ENCODE measurements around the gene CCNH.

Gene CCNH

DNA sequence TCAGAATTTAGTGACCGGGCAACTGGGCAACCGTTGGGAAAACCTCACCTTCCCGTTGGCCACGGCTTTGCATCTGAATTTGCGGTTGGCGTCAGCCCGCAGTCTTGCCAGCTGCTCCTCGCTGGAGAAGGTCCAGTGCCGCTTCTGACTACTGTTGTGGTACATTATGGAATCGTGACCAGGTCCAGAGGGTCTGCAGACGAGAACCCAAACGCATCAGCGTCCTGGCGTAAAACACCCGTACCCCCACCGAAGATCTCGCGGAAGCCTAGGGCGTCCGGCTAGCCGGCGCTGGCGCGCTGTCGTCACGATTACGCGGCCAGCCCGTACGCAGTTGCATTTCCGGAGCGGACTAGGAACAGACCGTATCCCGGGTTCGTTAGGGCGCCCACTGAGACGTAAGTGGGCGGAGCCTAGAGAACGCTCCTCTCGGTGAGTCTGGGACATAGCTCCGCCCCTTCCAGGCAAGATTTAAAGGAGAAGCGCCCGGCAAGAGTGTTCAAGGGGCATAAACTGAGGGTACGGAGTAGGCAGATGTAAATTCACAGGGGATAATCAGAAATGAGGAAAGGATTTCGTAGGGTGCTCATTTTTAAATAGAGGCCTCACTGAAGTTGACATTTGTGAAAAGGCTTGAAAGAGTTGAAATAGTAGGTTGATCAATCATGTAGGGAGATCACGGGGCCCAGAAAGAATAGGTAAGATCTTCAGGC lies at the start of gene CCNH:
CCNH (minus strand) TSS at position 301 of the 713 bp plus-strand sequence; CDS start at position 165, 136 bp downstream.
- FAIRE-seq (peak; percentile 92), DNase-seq (ENCODE audit: insufficient read length, low spot score) (peak; percentile 88)

DNA sequence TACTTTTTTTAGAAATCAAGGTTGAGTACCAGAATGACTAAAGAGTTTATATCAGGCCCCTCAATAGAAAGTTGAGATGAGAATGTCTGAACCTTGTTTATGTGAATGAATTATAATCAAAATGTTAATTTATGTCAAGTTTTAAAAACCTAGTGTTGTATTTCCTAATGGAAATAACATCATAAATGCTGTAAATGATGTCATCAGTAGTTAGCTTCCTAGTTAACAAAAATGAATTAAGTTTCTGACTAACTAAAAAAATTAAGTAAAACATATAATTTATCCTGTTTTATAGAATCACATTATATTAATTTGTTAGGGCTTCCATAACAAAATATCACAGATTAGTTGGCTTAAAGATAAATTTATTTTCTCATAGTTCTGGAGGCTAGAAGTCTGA lies 45.0 kb upstream of the CCNH start:
- DNase-seq (ENCODE audit: insufficient read length, low spot score) (no peak), FAIRE-seq (no peak)

DNA sequence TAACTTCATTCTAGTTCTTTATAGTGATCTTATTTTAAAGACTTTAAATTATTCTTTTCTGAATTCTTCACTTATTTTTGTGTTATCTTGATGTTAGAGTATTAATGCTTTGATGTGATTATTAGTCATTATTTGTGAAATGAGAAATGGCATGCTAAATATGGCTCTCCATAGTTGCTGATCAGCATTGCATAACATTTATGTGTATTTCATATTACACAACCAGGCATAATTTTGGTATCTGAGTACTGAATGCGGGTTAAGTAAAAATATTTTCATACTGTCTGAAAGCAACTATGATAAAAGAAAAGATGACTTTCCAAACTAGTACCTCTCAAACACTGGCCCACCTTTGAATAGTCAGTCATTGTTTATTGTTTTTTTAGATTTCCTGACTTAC lies 41.1 kb upstream of the CCNH start:
- FAIRE-seq (no peak), DNase-seq (ENCODE audit: insufficient read length, low spot score) (no peak)

DNA sequence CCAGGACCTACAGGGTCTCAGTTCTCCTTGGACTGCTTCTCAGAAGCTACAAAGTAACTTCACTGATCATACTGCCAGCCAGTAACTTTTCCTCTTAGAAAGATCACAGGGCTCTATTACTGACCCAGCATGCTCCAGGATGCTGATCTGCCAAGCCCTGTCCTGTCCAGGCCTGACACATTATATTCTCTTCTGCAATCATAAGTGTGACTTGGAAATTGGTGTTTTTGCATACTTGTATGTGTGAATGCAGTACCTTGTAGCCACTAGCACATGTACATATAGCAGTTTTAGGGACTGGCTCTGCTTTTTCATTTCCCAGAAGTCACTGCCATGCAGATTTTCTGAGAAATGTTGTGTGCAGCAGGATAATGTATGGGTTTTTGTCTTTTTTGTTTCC lies 40.1 kb upstream of the CCNH start:
- DNase-seq (ENCODE audit: insufficient read length, low spot score) (no peak), FAIRE-seq (no peak)

DNA sequence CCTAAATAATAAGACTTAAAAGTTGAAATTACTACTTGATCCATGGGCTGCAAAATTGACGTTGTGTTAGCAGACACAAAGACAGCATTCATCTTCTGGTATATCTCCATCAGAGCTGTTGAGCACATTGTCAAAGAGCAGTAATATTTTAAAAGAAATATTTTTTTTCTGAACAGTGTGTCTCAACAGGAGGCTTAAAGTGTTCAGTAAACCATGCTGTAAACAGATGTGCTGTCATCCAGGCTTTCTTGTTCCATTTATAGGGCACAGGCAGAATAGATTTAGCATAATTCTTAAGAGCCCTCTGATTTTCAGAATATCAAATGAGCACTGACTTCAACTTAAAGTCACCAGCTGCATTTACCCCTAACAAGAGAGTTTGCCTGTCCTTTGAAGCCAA lies 29.7 kb upstream of the CCNH start:
- FAIRE-seq: no peak
- no peak for DNase-seq (ENCODE audit: insufficient read length, low spot score)

DNA sequence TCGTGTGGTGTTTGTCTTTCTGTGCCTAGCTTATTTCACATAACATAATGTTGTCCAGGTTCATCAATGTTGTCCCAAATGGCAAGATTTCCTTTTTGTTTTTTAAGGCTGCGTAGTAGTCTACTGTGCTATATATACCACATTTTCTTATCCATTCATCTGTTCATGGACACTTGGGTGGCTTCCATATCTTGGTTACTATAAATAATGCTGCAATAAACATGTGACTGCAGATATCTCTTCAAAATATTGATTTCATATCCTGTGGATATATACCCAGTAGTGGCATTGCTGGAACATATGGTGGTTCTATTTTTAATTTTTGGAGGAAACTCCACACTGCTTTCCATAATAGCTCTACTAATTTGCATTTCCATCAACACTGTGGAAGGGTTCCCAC lies 25.5 kb upstream of the CCNH start:
- no peak for FAIRE-seq
- no peak for DNase-seq (ENCODE audit: insufficient read length, low spot score)

DNA sequence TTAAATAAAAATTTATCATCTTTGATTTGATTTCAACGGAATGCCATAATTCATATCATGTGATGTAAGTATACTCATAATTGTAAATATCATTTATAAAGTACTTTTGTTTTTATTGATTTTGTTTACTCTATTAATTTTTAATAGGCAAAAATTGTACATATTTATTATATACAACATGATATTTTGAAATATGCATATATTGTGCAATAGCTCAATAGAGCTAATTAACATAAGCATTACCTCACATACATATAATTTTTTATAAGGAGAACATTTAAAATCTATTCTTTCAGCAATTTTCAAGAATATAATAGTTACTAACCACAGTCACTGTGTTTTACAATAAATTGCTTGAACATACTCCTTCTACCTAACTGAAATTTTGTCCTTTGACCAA lies 25.0 kb upstream of the CCNH start:
- FAIRE-seq: no peak
- DNase-seq (ENCODE audit: insufficient read length, low spot score): no peak

DNA sequence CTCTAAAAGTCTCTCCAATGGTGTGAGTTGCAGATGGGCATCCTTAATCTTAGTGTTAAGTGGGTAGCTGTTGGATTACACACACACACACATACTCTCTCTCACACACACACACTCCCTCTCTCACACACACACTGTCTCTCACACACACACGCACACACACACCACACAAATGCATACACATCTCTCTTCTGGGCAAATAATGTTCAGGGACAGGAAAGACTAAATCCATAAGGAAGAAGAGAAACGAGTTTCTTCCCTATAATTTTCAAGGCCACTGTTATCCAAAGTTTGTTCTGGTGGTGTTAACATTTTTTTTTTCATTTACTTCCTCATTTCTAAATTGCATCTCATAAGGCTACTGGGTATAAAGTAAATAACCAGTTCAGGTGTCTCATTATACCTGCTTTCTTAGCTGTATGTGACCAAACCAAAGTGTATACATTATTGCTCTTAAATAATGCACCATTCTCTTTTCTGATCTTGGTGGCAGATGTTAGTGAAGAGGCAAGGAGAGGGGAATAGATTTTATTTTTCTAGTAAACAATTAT lies 22.5 kb upstream of the CCNH start:
- no peak for FAIRE-seq
- no peak for DNase-seq (ENCODE audit: insufficient read length, low spot score)

DNA sequence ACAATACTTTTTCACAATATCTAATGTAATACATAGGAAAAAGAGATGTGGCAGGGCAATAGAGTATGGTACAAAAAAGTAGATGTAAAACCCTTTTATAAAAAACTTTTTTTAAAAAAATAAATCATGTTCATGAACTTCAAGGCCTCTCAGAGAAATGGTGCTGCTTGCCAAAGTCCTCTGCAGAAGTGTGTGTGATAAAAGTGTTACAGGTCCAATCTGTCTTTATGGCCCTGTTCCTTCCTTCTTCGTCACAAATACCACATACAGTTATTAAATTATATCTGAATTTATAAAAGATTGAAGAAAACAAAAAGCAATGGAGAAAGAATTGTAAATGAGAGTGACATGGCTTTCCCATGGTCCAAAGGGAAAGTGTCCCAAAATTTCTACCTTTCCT lies 21.7 kb upstream of the CCNH start:
- no peak for FAIRE-seq
- DNase-seq (ENCODE audit: insufficient read length, low spot score): no peak

DNA sequence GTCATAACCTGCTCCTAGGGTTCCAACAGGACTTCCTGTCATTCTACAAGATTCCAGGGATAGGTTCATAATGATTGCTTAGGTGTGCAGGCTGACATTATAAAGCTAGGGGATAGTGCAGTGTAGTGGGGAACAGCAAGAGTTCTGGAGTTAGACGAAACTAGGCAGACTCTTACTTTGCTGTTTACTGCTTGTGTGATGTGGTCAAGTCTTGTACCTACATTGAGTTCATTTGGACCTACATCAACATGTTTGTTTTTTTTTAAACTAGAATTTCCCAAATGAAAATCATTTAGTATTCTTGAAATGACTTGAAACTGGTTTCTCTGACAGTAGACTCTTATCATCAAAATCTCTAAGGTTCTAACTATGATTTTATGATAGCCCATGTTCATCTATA lies 21.2 kb upstream of the CCNH start:
- no peak for DNase-seq (ENCODE audit: insufficient read length, low spot score)
- no peak for FAIRE-seq

DNA sequence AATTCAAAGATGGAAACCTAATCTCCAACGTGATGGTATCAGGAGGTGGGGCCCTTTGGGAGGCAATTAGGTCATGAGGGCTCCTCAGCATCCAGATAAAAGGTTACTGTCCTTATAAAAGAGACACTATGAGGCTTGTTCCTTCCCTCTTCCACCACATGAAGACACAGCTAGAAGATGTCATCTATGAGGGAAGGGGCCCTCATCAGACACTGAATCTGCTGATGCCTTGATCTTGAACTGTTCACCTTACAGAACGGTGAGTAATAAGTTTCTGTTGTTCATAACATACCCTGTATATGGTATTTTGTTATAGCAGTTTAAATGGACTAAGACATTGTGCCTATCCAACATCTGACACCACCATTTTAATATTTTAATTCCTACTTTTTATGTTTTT lies 19.7 kb upstream of the CCNH start:
- FAIRE-seq (no peak), DNase-seq (ENCODE audit: insufficient read length, low spot score) (no peak)

DNA sequence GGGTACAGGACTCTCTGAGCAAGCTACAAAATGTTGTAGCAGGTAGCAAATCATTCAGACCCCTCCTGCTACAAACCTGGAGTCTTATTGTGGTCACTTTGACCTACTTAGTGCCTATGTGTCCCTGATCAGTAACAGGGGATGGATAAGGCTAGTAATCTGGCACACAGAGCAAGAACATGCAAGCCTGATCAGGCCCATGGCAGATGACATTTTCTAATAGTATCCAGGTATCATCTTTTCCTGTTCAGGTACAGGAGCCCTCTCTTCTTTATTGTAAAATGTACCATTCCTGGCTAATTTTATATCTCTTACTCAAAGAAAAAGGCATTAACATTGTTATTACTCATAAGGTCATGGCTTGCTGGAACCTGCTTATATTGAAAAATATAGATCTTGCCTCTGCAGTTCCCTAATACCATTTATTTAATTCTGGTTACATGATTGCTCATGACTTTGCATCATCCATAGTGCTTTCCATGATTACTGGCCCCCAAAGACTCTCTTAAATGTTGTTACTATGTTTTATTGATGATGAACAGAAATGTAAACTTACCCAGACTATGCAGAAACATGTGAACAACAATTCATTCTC lies 18.2 kb upstream of the CCNH start:
- no peak for FAIRE-seq
- DNase-seq (ENCODE audit: insufficient read length, low spot score): no peak

DNA sequence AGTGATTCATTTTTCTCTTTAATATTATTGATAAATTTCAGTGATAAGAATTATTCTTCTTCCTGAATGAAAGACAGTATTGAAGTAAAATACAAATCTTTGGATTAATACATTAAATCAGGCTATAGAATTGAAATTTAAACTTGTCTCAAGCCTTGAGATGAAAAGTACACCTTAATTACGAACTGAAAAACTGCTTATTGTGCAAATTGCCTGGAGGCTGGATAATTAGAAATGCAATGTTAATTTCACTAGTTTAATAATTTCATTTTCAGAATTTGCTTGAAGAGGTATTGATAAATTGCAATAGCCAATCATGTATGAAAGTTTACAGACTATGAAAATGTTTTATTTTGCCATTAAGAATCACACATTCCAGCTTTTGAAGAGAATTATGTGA lies 11.0 kb upstream of the CCNH start:
- FAIRE-seq: no peak

DNA sequence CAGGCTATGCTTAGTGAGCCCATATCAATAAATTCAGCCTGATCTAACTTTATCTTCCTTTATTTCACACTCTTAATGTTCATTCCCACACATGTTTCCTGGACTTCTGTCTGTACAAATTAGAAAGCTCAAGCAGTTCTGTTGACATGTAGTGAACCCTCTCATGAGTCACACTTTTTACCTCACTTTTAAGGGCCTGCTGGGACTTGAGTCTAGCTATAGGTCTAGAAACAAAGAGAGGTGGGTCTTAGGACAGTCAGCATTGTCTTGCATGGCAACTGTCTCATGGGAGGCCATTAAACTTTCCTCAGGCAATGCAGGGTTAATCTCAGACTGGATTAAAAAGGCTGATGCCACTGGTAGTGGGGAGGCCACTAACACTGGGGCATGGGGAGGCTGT lies 8.6 kb upstream of the CCNH start:
- no peak for FAIRE-seq
- DNase-seq (ENCODE audit: insufficient read length, low spot score): no peak

More for the DNA sequence above, 11.0 kb upstream of the CCNH start:
- no peak for DNase-seq (ENCODE audit: insufficient read length, low spot score)

DNA sequence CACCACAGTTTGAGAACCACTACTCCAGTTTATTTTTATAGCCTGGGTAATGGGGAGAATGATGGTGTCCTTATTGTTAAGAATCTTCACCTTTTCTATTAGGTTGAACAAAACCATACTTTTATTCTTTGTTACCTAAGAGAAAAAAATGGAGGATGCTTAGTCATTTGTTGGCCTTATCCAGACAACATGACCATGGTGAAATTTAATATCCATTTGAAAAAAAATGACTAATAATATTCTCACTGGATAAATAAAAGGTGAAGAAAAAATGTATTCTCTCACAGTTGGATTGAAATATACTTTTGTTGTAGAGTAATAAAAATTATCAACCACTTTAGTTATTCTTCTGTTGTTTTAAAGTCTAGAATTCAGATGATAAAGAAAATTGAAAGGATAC lies 5.8 kb upstream of the CCNH start:
- FAIRE-seq: no peak

DNA sequence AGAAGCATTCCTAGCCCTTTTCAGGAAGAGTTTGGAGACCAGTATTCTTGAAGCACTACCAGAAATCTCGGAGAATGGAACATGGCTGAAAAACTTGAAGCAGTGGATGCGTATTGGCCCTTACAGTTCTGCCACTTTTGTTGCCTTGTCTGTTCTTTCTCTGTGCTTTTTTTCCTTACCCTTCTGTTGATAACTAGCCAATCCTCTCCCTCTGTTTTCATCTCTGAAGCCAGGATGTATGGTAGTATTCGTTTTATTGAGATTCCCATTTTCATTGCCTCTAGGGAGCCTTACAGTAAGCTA lies 564 bp upstream of the CCNH start:
- DNase-seq (ENCODE audit: insufficient read length, low spot score) (no peak), FAIRE-seq (no peak)

More for the DNA sequence above, 5.8 kb upstream of the CCNH start:
- DNase-seq (ENCODE audit: insufficient read length, low spot score): no peak

DNA sequence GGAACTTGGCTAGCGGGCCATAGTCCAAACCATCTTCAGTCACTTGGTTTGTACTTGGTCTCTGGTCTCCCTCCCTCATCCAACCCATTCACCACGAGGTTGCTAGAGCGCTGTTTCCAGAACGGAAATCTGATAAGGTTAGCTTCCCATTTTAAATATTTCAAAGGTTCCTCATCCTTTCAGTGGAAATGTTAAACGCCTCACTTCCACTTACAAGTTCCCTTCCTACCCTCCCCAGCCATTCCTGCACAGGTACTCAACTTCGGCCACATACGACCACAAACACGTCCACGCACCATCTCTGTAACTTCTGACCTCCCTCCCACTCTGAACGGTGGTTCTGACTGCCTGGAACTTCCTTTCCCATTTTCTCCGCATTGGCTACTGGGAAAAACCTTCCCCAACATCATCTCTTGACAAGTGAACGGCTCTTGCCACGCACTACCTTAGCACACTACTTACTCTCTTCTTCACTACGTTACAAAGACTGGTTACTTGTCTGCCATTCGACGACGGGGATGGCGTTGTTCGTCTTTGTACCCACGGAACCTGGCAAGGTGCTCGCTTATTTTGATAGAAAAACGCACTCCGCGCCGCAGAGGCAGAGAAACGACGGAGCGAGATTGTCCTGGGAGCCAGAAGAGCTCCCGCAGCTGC lies 629 bp downstream of the CCNH start:
- FAIRE-seq (no peak), DNase-seq (ENCODE audit: insufficient read length, low spot score) (no peak)

DNA sequence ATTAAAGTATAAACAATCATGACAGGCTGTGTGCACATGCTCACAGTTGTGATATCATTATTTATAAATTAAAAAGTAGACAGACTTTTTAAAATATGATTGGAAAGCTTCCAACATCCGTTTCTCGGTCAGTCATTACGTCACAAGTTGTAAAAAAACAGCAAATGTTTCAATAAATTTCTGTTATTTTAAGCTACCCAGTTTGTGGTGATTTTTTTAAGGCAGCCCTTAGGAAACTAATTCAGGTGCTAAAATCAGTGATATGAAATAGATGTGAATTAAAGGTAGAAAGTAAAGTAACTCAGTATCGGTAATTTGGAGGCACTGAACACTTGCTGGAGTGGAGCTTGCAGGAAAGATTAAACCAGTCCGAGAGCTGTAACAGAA lies 1.2 kb downstream of the CCNH start:
- FAIRE-seq: no peak
- no peak for DNase-seq (ENCODE audit: insufficient read length, low spot score)

DNA sequence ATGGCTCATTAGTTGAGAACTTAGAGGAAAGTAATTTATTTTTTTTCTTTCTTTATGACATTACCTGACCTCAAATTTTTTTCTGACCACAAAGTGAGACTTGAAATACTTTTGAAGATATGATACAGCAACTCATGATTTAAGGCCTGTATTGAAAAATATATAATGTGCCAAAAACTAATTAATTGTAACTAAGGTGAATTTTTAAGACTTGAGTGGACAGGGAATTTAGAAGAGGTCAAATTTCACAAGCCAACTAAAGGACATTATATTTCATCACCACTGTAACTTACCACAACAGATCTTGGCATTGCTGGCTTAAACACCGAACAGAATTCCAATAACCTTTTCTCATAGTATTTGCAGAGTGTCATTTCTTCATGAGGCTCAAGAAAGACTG lies 1.8 kb downstream of the CCNH start:
- FAIRE-seq: no peak
- DNase-seq (ENCODE audit: insufficient read length, low spot score): no peak

DNA sequence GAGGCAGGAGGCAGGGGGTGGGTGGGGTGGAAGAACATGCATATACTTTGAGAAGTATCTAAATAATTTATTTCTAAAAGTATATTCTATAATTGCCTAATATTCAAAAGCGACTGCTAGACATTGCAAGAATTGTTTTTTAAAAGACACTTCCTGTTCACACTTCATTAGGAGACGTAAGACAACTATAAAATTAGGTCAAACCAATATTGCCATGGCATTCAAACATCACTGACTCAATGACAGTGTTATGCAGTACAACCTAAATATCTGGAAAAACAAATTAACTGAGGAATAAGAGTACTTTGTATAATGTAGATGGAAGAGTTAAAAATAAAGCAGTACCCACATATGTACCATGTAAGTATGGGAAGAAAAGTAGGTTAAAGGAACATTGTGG lies 4.5 kb downstream of the CCNH start:
- FAIRE-seq (no peak), DNase-seq (ENCODE audit: insufficient read length, low spot score) (no peak)

DNA sequence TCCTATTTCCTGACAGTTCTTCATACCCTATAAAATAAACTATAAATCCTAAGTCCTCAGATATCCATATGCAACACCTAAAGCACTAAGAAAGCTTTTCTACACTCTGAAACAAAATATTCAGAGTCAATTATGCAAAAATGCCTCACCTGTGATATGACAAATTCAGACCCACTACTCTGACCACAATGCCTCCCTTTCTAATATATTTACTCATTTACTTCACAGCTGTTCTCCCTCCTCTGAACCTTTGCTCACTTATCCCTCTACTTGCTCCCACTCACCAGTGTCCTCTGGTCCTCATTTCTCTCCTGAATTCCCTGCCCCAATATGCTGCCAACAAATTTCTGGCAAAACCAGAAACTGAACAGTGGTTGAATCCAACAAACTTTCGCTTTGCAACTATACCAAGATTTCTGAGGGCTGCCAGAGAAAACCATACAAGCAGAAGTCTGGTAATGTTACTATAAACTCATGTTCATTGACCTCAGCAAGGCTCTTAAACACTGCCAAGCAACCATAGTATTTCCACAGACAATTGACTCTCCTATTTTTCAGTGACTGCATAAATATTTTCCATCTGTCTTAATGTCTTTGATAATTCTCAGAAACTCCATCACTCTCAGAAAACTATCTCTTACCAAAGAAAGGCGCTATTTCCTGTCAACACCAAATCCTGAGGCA lies 7.1 kb downstream of the CCNH start:
- FAIRE-seq (no peak), DNase-seq (ENCODE audit: insufficient read length, low spot score) (no peak)

DNA sequence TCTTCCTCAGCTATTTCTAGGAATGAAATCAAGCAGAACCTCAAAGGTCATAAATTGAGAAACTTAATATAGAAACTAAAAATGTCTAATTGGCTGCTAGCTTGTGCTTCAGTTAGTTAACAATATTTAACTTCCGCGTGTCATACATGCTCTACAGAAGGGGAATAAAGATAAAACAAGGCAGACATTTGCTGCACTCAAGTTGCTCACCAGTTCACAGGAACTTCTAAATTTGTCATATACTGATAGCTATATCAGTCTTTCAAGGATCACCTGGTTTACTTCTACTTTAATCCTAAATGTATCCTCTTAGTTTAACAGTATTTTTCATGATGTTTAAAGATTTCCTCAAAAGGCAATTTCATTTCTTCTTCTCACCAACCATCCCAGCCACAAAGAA lies 8.4 kb downstream of the CCNH start:
- DNase-seq (ENCODE audit: insufficient read length, low spot score) (no peak), FAIRE-seq (no peak)

Measured in HTR-8/SVneo (cell line).